Breast epithelium (tissue), 4 donors: Measurements from ENCODE around the gene TRIOBP. TPM values are rescaled to one million over a fixed set of nuclear protein-coding genes. Genes with fewer than 3 reads are reported as not detected.

Experiments
- DNase-seq, 2 donors: peaks; one replicate each; pipeline ENCODE4 v3.0.0-alpha.2; 2019; ENCODE audit warnings: low spot score in 2 of 2
- H3K27ac ChIP-seq, 2 donors: fragments of 200-600 bp; sonication (generic) in 1 of 2; one replicate each; pipeline ENCODE4 v1.5.1; 2016 to 2019; ENCODE audit warnings: mild to moderate bottlenecking in 1 of 2
- H3K27me3 ChIP-seq, 2 donors: fragments of 200-600 bp; sonication (generic) in 1 of 2; one replicate each; pipeline versions ENCODE4 v1.5.1 to v1.6.0; 2017 to 2019; ENCODE audit warnings: control low read depth in 1 of 2, mild to moderate bottlenecking in 1 of 2
- H3K36me3 ChIP-seq: fragments of 200-600 bp; one replicate; pipeline ENCODE4 v1.5.1; 2019
- H3K4me1 ChIP-seq, 2 donors: fragments of 200-600 bp; sonication (generic); one replicate each; pipeline ENCODE4 v1.5.1; 2016 to 2019; ENCODE audit warnings: control low read depth in 1 of 2
- H3K4me3 ChIP-seq, 3 donors: fragments of 200-600 bp; sonication (generic); 1 replicate in 2 of 3; 2 replicates in 1 of 3; pipeline ENCODE4 v1.5.1; 2016 to 2019; ENCODE audit warnings: mild to moderate bottlenecking in 3 of 3, moderate library complexity in 2 of 3
- H3K9me3 ChIP-seq, 2 donors: fragments of 200-600 bp; sonication (generic) in 1 of 2; one replicate each; pipeline ENCODE4 v1.5.1; 2016 to 2019; ENCODE audit warnings: control low read depth in 1 of 2
- CTCF ChIP-seq, 3 donors: fragments of 450-650 bp; IDR thresholded peaks; one replicate each; pipeline ENCODE4 v1.5.1; 2016 to 2017; ENCODE audit warnings: antibody characterized with exemption in 3 of 3, mild to moderate bottlenecking in 3 of 3, moderate library complexity in 3 of 3
- POLR2A ChIP-seq: fragments of 450-650 bp; IDR thresholded peaks from one replicate; pipeline ENCODE4 v1.6.1; 2016; ENCODE audit warnings: antibody characterized with exemption, mild to moderate bottlenecking, moderate library complexity
- POLR2AphosphoS5 ChIP-seq, 3 donors: sonication (generic); formaldehyde crosslinking; IDR thresholded peaks; one replicate each; pipeline ENCODE4 v1.6.1; 2017; ENCODE audit warnings: antibody characterized with exemption in 3 of 3
- intact Hi-C: fragments of 100-400 bp; cut with DNase I; formaldehyde crosslinking; loops from one replicate; pipeline ENCODE4 v1.15.1; 2023; ENCODE audit warnings: low total_unique reads
- total RNA-seq, 3 donors: library from RNA; depleted of rRNA; stranded (reverse); fragments of >200 nt; gene quantifications; one replicate each; pipeline ENCODE4 v1.1.0, GENCODE V29; 2016

TRIOBP gene
- total RNA-seq, 3 donors from 2014 or later, result 78.3 to 95.0 (median 88.3) TPM

- Histone ChIP-seq H3K9me3 (no peaks in the 10 kb centered on the region), H3K4me3 (no peak overlapping the region), H3K36me3 (peaks cover 5% of the 10 kb centered on the region), H3K27ac (no peak overlapping the region), H3K27me3 (no peaks in the 10 kb centered on the region), H3K4me1 (no peaks in the 10 kb centered on the region)
- no peak for TF ChIP-seq CTCF (IDR thresholded peaks at IDR 0.05)
- TF ChIP-seq POLR2A, result no peak
- DNase-seq, result no peak
- intact Hi-C loops, result no loop called here
Observed at GRCh38 chr22:37769056-37769455, 72.2 kb downstream of the TRIOBP start.

DNA sequence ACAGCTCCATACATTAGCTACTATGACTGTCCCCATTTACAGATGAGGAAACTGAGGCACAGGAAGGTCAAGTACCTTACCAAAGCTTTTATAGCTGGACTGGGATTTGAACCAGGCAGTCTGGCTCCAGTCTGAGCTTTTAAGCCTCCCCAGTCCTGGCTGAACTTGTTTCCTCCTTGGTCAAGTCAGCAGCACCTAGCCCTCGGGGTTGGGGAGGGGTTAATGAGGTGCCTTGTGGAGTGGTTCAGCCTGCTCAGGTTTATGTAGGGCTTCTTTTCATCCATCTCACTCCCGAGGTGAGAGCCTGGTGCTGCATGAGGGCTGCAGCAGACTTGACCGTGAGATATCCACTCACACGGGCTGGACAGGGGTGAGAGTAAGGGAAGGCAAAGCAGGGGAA lies 74.2 kb downstream of the TRIOBP start:
- H3K4me3 ChIP-seq, result no peak overlapping the region
- no peak for DNase-seq
- intact Hi-C loops, result no loop called here
- no peaks in the 10 kb centered on the region for H3K9me3 ChIP-seq
- no peaks in the 10 kb centered on the region for H3K4me1 ChIP-seq
- H3K36me3 ChIP-seq, result peaks cover 5% of the 10 kb centered on the region
- H3K27ac ChIP-seq, result no peak overlapping the region
- H3K27me3 ChIP-seq, result no peaks in the 10 kb centered on the region
- no peak for TF ChIP-seq CTCF (IDR thresholded peaks at IDR 0.05)

GRCh38 chr22:37771702-37772427 lies 75.0 kb downstream of the TRIOBP start:
- intact Hi-C loops, result no loop called here
- H3K36me3 ChIP-seq, result peaks cover 5% of the 10 kb centered on the region
- no peaks in the 10 kb centered on the region for H3K9me3 ChIP-seq
- no peak for TF ChIP-seq CTCF (IDR thresholded peaks at IDR 0.05)
- no peak for TF ChIP-seq POLR2A
- TF ChIP-seq POLR2AphosphoS5 (IDR thresholded peaks at IDR 0.05), result no peak
- no peak overlapping the region for H3K4me3 ChIP-seq
- DNase-seq, result no peak
- H3K4me1 ChIP-seq, result peaks cover 3 to 6% of the 10 kb centered on the region in 2 donors
- no peaks in the 10 kb centered on the region for H3K27me3 ChIP-seq
- no peak overlapping the region for H3K27ac ChIP-seq

- H3K27ac ChIP-seq, result peak overlapping the region in 1 of 2 donors; percentile 29
- peaks cover 3 to 7% of the 10 kb centered on the region in 2 donors for H3K4me1 ChIP-seq
- H3K9me3 ChIP-seq, result no peaks in the 10 kb centered on the region
- no peak overlapping the region for H3K4me3 ChIP-seq
- no peak for DNase-seq
- intact Hi-C loops, result no loop called here
- TF ChIP-seq POLR2AphosphoS5 (IDR thresholded peaks at IDR 0.05) (no peak), POLR2A (no peak), CTCF (IDR thresholded peaks at IDR 0.05) (no peak)
- peaks cover 5% of the 10 kb centered on the region for H3K36me3 ChIP-seq
- no peaks in the 10 kb centered on the region for H3K27me3 ChIP-seq
Observed at GRCh38 chr22:37774728-37775127, 77.9 kb downstream of the TRIOBP start.

GRCh38 chr22:37775785-37776638 lies 79.2 kb downstream of the TRIOBP start:
- H3K4me3 ChIP-seq, result no peak overlapping the region
- no peaks in the 10 kb centered on the region for H3K9me3 ChIP-seq
- peaks cover 5 to 7% of the 10 kb centered on the region in 2 donors for H3K4me1 ChIP-seq
- H3K27ac ChIP-seq, result peak overlapping the region; percentile 91 to 95
- H3K36me3 ChIP-seq, result peaks cover 5% of the 10 kb centered on the region
- TF ChIP-seq POLR2A, result no peak
- TF ChIP-seq POLR2AphosphoS5 (IDR thresholded peaks at IDR 0.05), result no peak
- TF ChIP-seq CTCF (IDR thresholded peaks at IDR 0.05), result no peak
- intact Hi-C loops, result no loop called here
- DNase-seq, result no peak
- no peaks in the 10 kb centered on the region for H3K27me3 ChIP-seq
